NCI-H2107 treated with DMSO at 0.1 percent for 48 hours (cell line): Measurements from ENCODE around the gene ELMO1.

Source experiments
- DNase-seq: peaks from one replicate; lab custom pipeline; 2025; ENCODE audit not compliant: unreplicated experiment; lab: John Stamatoyannopoulos, UW

Gene ELMO1

GRCh38 chr7:37376386-37376785 is 72.3 kb downstream of the ELMO1 start:
- DNase-seq = no peak

- DNase-seq = no peak
Observed at GRCh38 chr7:37372750-37373149, 75.9 kb downstream of the ELMO1 start.

- no peak for DNase-seq
Observed at GRCh38 chr7:37371755-37372154, 76.9 kb downstream of the ELMO1 start.

GRCh38 chr7:37369906-37370305 is 78.8 kb downstream of the ELMO1 start:
- DNase-seq = no peak

GRCh38 chr7:37368540-37368939 is 80.1 kb downstream of the ELMO1 start:
- DNase-seq = no peak

- no peak for DNase-seq
Observed at GRCh38 chr7:37367010-37367409, 81.7 kb downstream of the ELMO1 start.

- no peak for DNase-seq
Observed at GRCh38 chr7:37366445-37366844, 82.2 kb downstream of the ELMO1 start.

- no peak for DNase-seq
Observed at GRCh38 chr7:37365405-37365804, 83.3 kb downstream of the ELMO1 start.

- no peak for DNase-seq
Observed at GRCh38 chr7:37364856-37365255, 83.8 kb downstream of the ELMO1 start.

- DNase-seq = no peak
Observed at GRCh38 chr7:37363536-37364491, 84.8 kb downstream of the ELMO1 start.

- no peak for DNase-seq
Observed at GRCh38 chr7:37362802-37363201, 85.9 kb downstream of the ELMO1 start.

GRCh38 chr7:37360484-37360883 is 88.2 kb downstream of the ELMO1 start:
- no peak for DNase-seq

GRCh38 chr7:37359662-37360444 is 88.8 kb downstream of the ELMO1 start:
- no peak for DNase-seq

GRCh38 chr7:37359180-37359579 is 89.5 kb downstream of the ELMO1 start:
- no peak for DNase-seq

- DNase-seq = no peak
Observed at GRCh38 chr7:37357637-37357996, 91.0 kb downstream of the ELMO1 start.

GRCh38 chr7:37356911-37357636 is 91.6 kb downstream of the ELMO1 start:
- no peak for DNase-seq

GRCh38 chr7:37354656-37355131 is 94.0 kb downstream of the ELMO1 start:
- no peak for DNase-seq

- no peak for DNase-seq
Observed at GRCh38 chr7:37353949-37354655, 94.6 kb downstream of the ELMO1 start.

- peak; percentile 7 for DNase-seq
Observed at GRCh38 chr7:37352974-37353948, 95.4 kb downstream of the ELMO1 start.
